ENCODE results near the gene P2RY8.

- TF ChIP-seq CTCF (IDR thresholded peaks at IDR 0.05) = no peak
- TF ChIP-seq POLR2AphosphoS5 (IDR thresholded peaks at IDR 0.05) = no peak
- TF ChIP-seq POLR2A (IDR thresholded peaks at IDR 0.05) = no peak
- TF ChIP-seq EP300 (IDR thresholded peaks at IDR 0.05) = no peak
These were observed 71.4 kb downstream of the P2RY8 start for GRCh38 chrX:1465286-1466231.

All from upper lobe of left lung (tissue), 4 donors.